GM12892 (cell line): ENCODE measurements around the gene ARHGAP29.
"Not testable (repeated sequence)": the region's sequence is repeated elsewhere in the genome, so short reads cannot be mapped to it uniquely, and the experiment has no call there.

Experiments used
- DNase-seq: peaks from one replicate; pipeline ENCODE4 v3.0.0; 2011; ENCODE audit not compliant: insufficient read length
- FAIRE-seq: peaks from 2 replicates; lab custom pipeline; 2011; peaks lifted over from hg19 to GRCh38; lab: Jason Lieb, UNC
- POLR2A ChIP-seq: IDR thresholded peaks from 2 replicates; pipeline ENCODE4 v1.6.1; 2011; ENCODE audit warnings: low read depth, low read length, control low read depth
- POLR2AphosphoS5 ChIP-seq: IDR thresholded peaks from 2 replicates; pipeline ENCODE4 v1.6.1; 2011; ENCODE audit warnings: low read depth, low read length, control low read depth
- TAF1 ChIP-seq: IDR thresholded peaks from 2 replicates; pipeline ENCODE4 v1.6.1; 2011; ENCODE audit warnings: low read depth, mild to moderate bottlenecking, control low read depth, low read length, borderline replicate concordance

Gene ARHGAP29

GRCh38 chr1:94160811-94161210, 76.6 kb downstream of the ARHGAP29 start:
- no peak for FAIRE-seq
- DNase-seq = no peak
- TF ChIP-seq POLR2AphosphoS5 = no peak
- no peak for TF ChIP-seq POLR2A
- no peak for TF ChIP-seq TAF1

DNA sequence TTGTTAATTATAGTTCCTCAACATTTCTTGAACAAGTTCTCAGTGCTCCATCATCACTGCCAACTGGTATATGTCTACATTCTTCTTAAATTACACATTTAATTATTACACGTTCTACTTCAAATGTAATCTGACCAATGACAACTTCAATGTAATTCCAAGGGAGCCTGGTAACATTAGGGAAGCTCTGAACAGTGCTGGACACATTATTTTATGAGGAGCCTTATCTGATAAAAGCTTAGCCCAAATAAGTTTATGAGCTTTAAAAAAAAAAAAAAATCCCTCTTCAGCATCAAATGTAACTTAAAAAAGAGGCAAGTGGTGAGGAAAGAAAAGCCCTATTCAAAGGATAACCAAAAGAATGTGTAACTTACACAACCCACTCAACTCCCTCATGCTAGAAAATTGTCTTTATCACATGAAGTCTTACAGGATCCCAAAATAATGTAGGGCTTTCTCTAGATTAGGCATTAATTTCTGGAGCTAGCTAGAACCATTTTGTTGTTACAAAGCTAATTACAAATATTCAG, 81.2 kb downstream of the ARHGAP29 start:
- no peak for FAIRE-seq
- DNase-seq = no peak
- TF ChIP-seq TAF1 = no peak
- no peak for TF ChIP-seq POLR2A
- TF ChIP-seq POLR2AphosphoS5 = no peak

DNA sequence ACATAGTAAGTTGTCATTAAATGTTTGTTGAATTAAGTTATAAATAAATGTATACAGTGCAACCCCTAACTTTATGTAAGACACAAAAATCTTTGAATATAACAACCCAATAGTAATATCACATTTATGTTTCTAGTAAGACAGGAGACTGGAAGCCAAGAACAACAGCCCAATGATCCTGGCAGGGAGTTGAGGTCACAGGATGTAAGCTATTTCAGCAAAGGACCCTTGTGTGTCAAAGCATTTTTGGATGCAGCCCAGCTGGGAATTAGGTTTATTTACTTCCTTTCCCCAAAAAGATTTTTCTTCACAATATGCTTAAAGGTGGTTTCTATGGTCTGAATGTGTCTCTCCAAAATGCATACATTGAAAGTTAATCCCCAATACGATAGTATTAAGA, 82.4 kb downstream of the ARHGAP29 start:
- no peak for FAIRE-seq
- TF ChIP-seq POLR2AphosphoS5 (no peak), POLR2A (no peak), TAF1 (no peak)
- no peak for DNase-seq

- FAIRE-seq (no peak), DNase-seq (no peak)
- no peak for TF ChIP-seq TAF1
- no peak for TF ChIP-seq POLR2AphosphoS5
- TF ChIP-seq POLR2A = no peak
Observed at GRCh38 chr1:94153133-94153532, 84.3 kb downstream of the ARHGAP29 start.

DNA sequence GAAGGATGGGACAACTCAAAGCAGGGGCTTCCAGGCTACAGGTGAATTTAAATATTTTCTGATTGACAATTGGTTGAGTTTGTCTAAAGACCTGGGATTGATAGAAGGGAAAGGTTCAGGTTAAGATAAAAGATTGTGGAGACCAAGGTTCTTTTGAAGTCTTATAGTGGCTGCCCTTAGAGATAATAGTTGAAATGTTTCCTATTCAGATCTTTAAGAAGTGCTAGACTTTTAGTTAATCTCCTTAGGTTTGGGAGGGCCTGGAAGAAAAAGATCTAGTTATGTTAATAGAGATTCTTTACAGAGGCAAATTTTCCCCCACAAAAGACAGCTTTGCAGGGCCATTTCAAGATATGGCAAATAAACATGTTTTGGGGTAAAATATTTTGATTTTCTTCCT, 88.2 kb downstream of the ARHGAP29 start:
- not testable (repeated sequence) for DNase-seq, FAIRE-seq

- TF ChIP-seq POLR2AphosphoS5 = no peak
- no peak for TF ChIP-seq POLR2A
- TF ChIP-seq TAF1 = no peak
- FAIRE-seq (no peak), DNase-seq (no peak)
Observed at GRCh38 chr1:94146273-94146672, 91.1 kb downstream of the ARHGAP29 start.

DNA sequence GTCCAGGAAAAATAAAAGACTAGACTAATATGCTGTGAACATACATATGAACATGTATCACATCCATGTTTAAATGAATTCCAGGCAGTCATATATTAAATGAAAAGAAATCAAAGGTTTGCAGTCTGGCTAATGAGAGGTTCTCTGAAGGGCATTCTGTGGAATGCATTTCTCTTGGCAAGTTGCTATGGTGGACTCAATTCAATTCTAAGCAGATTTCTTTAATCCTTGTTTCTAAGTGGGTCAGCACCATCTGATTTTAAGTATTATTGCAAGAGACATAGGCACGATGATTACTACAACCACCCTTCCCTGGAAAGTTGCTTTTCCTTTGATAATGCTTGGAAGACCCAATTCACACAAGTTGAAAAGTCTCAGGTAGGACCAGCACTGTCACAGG, 92.5 kb downstream of the ARHGAP29 start:
- FAIRE-seq (no peak), DNase-seq (no peak)
- TF ChIP-seq TAF1 (no peak), POLR2AphosphoS5 (no peak), POLR2A (no peak)

DNA sequence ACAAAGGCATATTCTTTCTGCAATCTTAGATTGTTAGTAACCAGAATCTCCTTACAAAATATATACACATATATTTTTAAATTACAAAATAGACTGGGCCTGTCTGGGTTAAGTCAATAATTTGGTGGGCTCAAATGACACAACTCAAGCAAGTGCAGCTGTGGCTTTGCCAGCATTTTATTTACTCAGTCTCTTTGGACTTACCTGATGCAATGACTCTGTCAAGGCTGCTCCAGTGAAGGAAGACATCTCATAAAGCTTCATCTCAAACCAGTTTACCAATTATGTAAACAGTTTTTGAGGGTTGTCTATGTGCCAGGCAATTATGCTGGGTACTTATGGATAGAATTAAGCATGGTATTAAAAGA, 93.6 kb downstream of the ARHGAP29 start:
- TF ChIP-seq TAF1 = no peak
- no peak for TF ChIP-seq POLR2AphosphoS5
- no peak for TF ChIP-seq POLR2A
- FAIRE-seq (no peak), DNase-seq (no peak)

- DNase-seq (no peak), FAIRE-seq (no peak)
- TF ChIP-seq TAF1 (no peak), POLR2A (no peak), POLR2AphosphoS5 (no peak)
Observed at GRCh38 chr1:94143173-94143808, 94.1 kb downstream of the ARHGAP29 start.

GRCh38 chr1:94142583-94142982, 94.8 kb downstream of the ARHGAP29 start:
- DNase-seq = no peak
- no peak for TF ChIP-seq TAF1
- no peak for FAIRE-seq

DNA sequence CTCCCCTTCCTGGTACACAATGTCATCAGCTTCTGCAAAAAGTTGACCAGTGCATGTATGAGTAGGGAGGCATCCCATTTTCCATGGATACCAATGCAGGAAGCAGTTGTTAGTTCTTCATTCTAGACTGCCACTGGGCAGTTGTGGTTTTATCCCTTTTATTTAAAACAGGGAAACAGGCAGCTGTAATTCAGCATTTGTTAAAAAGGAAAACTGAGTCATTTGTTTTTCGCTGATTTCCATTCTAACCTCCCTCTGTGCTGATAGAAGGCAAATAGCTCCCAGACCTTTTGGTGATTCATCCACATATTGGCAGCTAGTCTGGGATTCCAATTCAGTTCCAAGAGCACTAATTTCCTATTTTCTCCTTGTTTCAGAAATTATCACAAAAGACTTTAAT, 95.4 kb downstream of the ARHGAP29 start:
- no peak for TF ChIP-seq POLR2AphosphoS5
- no peak for TF ChIP-seq TAF1
- TF ChIP-seq POLR2A = no peak
- DNase-seq (no peak), FAIRE-seq (no peak)

- no peak for FAIRE-seq
Observed at GRCh38 chr1:94132111-94132510, 105.3 kb downstream of the ARHGAP29 start.

More at GRCh38 chr1:94132111-94132510, 105.3 kb downstream of the ARHGAP29 start:
- TF ChIP-seq TAF1 (no peak), POLR2A (no peak)
- DNase-seq = no peak
